Upper lobe of right lung (tissue), 1 donor: ENCODE data around the gene PUSL1. TPM values are rescaled to one million over a fixed set of nuclear protein-coding genes. Genes with fewer than 3 reads are reported as not detected.
A peak's percentile ranks its signal among the peaks of the same experiment; 100 is the strongest.

Source experiments
- ATAC-seq: fragments of 200-7000 bp; cut with Tn5 transposase; one replicate; pipeline ENCODE4 v1.9.1; 2020; ENCODE audit warnings: mild to moderate bottlenecking, moderate library complexity
- DNase-seq: peaks from one replicate; pipeline ENCODE4 v3.0.0-alpha.2; 2020
- H3K27ac ChIP-seq: fragments of 200-600 bp; one replicate; pipeline ENCODE4 v1.8.0; 2022
- H3K27me3 ChIP-seq: fragments of 200-600 bp; one replicate; pipeline ENCODE4 v1.8.0; 2022; ENCODE audit warnings: mild to moderate bottlenecking
- H3K36me3 ChIP-seq: fragments of 200-600 bp; one replicate; pipeline ENCODE4 v1.8.0; 2022
- H3K4me1 ChIP-seq: fragments of 200-600 bp; one replicate; pipeline ENCODE4 v1.8.0; 2022
- H3K4me3 ChIP-seq: fragments of 200-600 bp; one replicate; pipeline ENCODE4 v1.8.0; 2022; ENCODE audit warnings: mild to moderate bottlenecking
- H3K9me3 ChIP-seq: fragments of 200-600 bp; one replicate; pipeline ENCODE4 v1.8.0; 2022
- intact Hi-C: fragments of 100-400 bp; cut with DNase I; formaldehyde crosslinking; loops from one replicate; pipeline ENCODE4 v1.11.0; 2022
- total RNA-seq: library from RNA; stranded (reverse); fragmentation: NEBNext Ultra II Directional; extraction: Animal tissue kit (Norgen Biotek cat#: 25700); gene quantifications from one replicate; pipeline ENCODE4 v1.2.1, GENCODE V29; 2021
- TF ChIP-seq, protein P1 (sequence below): fragments of 200-600 bp; IDR thresholded peaks from one replicate; pipeline ENCODE4 v1.8.0; 2022; ENCODE audit warnings: antibody characterized with exemption
- donor health status: DM: no; HTN: yes; CAD: no; lungs with severe emphysema.

Gene PUSL1
- total RNA-seq, 1 donor from 2014 or later, result 14.2 TPM

DNA sequence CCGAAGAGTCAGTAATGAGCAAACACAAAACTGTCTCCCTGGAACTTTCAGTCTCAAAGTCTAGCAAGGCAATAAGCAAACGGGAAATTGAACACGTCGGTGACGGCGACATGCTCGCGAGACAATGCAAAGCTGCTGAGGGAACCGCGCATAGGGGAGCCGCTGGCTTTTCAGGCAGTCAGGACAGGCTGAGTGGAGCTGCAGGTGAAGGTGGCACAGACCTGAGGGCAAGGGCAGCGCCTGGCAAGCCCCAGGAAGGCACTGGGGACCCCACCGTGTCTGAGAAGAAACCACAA is 11.2 kb downstream of the PUSL1 start:
- Histone ChIP-seq H3K4me3 (no peak overlapping the region), H3K27ac (peak overlapping the region; percentile 17), H3K27me3 (no peaks in the 10 kb centered on the region), H3K36me3 (peaks cover 27% of the 10 kb centered on the region), H3K4me1 (peaks cover 24% of the 10 kb centered on the region), H3K9me3 (no peaks in the 10 kb centered on the region)
- intact Hi-C loops, result no loop called here
- TF ChIP-seq, protein P1, sequence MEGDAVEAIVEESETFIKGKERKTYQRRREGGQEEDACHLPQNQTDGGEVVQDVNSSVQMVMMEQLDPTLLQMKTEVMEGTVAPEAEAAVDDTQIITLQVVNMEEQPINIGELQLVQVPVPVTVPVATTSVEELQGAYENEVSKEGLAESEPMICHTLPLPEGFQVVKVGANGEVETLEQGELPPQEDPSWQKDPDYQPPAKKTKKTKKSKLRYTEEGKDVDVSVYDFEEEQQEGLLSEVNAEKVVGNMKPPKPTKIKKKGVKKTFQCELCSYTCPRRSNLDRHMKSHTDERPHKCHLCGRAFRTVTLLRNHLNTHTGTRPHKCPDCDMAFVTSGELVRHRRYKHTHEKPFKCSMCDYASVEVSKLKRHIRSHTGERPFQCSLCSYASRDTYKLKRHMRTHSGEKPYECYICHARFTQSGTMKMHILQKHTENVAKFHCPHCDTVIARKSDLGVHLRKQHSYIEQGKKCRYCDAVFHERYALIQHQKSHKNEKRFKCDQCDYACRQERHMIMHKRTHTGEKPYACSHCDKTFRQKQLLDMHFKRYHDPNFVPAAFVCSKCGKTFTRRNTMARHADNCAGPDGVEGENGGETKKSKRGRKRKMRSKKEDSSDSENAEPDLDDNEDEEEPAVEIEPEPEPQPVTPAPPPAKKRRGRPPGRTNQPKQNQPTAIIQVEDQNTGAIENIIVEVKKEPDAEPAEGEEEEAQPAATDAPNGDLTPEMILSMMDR, result no peak
- DNase-seq, result no peak
- ATAC-seq, result no peak

DNA sequence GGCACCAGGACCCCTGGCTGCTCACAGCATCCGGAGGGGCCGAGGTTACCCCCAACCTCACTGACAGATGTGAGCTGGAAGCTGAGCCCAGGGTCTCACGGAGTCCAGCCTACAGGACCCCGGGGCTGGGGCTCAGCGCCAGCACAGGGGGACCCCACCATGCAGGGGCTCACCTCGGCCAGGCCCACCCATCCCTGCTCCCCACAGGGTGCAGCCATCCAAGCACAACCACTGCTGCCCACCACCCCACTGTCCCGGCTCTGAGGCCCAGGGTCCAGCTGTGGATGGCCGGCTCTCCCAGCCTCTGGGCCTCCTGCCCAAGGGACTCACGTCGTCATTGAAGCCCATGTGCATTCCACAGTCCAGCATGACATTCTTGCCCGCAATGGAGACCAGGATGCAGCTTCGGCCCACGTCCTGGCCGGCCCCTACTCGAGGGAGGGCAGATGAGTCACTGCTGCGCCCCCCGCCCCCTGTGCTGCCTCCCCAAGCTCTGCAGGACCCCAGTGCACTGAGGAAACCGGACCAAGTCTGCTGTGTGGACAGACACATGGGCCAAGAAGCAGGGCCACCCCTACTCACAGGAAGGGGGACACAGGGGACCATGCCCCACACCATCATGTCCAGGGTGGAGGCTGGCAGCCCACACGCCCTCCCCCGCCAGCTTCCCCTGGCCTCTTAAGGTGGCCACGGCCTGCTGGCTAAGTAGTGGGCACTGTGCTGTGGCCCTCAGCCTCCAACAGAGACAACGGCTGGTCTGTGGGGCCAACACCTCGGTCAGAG is 12.5 kb downstream of the PUSL1 start:
- no peak for DNase-seq
- intact Hi-C loops, result no loop called here
- no peak overlapping the region for H3K4me3 ChIP-seq
- H3K27ac ChIP-seq, result no peak overlapping the region
- no peaks in the 10 kb centered on the region for H3K27me3 ChIP-seq
- TF ChIP-seq, protein P1, result no peak
- peaks cover 31% of the 10 kb centered on the region for H3K4me1 ChIP-seq
- H3K9me3 ChIP-seq, result no peaks in the 10 kb centered on the region
- peaks cover 20% of the 10 kb centered on the region for H3K36me3 ChIP-seq
- ATAC-seq, result no peak

DNA sequence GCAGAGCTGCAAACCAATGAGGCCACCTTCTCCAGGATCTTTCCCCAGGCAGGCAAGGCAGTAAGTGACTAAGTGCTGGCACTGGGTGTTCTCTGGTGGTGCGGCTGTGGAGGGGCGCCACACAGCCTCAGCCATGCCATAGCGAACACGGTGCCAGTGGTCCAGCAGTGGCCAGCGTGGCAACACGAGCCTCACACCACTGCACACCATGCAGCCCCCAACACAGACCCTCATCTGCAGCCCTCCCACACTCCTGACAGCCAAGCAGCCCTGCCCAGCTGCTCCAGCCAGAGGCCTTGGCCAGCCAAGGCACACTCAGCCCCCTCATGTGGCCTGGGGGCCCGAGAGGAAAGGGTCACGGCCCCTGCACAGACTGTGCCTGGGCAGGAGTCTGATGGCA is 13.1 kb downstream of the PUSL1 start:
- H3K4me1 ChIP-seq, result peaks cover 34% of the 10 kb centered on the region
- H3K27me3 ChIP-seq, result no peaks in the 10 kb centered on the region
- intact Hi-C loops, result no loop called here
- ATAC-seq (no peak), DNase-seq (no peak)
- H3K4me3 ChIP-seq, result no peak overlapping the region
- H3K36me3 ChIP-seq, result peaks cover 20% of the 10 kb centered on the region
- H3K9me3 ChIP-seq, result no peaks in the 10 kb centered on the region
- TF ChIP-seq, protein P1, result no peak
- no peak overlapping the region for H3K27ac ChIP-seq

DNA sequence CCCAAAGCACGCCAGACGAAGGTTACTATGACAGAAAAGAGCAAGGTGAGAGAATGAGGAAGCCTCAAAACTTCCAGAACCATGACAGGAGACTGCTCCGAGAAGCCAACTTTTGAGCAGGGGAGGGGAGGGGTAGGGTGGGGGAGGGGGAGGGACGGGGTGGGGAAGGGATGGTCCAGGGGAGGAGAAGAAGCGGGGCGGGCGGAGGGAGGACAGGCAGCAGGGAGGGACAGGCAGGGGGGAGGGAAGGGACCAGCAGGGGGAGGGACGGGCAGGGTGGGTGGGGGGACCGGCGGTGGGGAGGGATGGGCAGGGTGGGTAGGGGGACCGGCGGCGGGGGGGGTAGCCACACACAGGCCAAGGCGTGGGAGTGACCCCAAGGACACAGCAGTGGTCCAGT is 14.0 kb downstream of the PUSL1 start:
- Histone ChIP-seq H3K9me3 (no peaks in the 10 kb centered on the region), H3K36me3 (peaks cover 21% of the 10 kb centered on the region), H3K4me1 (peaks cover 32% of the 10 kb centered on the region), H3K4me3 (no peak overlapping the region), H3K27ac (no peak overlapping the region), H3K27me3 (no peaks in the 10 kb centered on the region)
- TF ChIP-seq, protein P1, result no peak
- no peak for DNase-seq
- ATAC-seq, result no peak
- intact Hi-C loops, result no loop called here

DNA sequence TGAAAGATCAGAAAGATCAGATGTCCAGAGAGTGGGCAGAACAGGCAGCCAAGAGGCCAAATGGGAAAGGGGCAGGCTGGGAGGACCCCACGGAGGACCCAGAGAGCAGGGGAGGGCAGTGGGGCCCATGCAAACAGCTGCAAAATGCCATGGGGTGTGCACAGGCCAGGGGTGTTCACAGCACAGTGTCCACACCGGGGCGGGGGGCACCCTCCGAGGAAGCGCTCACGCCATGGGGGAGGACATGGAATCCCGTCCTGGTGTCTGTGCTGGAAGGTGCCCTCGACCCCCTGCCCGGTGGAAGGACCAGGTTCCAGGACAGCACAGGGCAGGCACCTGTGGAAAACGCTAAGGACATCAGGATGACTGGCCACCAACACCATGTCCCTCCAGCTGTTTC is 14.6 kb downstream of the PUSL1 start:
- peaks cover 27% of the 10 kb centered on the region for H3K4me1 ChIP-seq

More for the DNA sequence above, 14.6 kb downstream of the PUSL1 start:
- Histone ChIP-seq H3K9me3 (no peaks in the 10 kb centered on the region), H3K36me3 (peaks cover 22% of the 10 kb centered on the region), H3K27me3 (no peaks in the 10 kb centered on the region), H3K27ac (no peak overlapping the region), H3K4me3 (no peak overlapping the region)
- DNase-seq (no peak), ATAC-seq (no peak)
- TF ChIP-seq, protein P1, result no peak
- intact Hi-C loops, result no loop called here
